GM19238 (cell line): ENCODE data around the gene USF3.

ENCODE experiments used
- DNase-seq: peaks from one replicate; pipeline ENCODE4 v3.0.0; 2011; ENCODE audit warnings: low spot score; ENCODE audit not compliant: insufficient read length

USF3 gene

DNA sequence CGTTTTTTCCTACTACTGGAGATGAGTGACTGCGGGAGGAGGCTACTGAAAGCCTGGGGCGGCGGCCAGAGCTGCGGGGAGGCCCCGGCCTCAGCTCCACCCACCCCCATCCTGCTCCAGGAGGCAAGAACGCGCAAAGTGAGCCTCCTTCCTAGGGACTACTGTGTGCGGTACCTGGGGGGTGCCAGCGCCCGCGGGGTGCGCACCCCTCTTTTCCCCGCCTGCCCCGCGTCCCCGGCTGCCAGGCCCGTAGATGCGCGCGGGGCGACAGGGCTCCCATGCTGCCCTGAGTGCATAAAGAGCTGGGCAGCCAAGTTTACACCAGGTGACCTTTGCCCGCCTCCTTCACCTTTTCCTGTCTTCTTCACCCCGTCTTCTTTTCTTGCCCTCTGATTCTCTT lies 2.5 kb upstream of the USF3 start:
- no peak for DNase-seq

DNA sequence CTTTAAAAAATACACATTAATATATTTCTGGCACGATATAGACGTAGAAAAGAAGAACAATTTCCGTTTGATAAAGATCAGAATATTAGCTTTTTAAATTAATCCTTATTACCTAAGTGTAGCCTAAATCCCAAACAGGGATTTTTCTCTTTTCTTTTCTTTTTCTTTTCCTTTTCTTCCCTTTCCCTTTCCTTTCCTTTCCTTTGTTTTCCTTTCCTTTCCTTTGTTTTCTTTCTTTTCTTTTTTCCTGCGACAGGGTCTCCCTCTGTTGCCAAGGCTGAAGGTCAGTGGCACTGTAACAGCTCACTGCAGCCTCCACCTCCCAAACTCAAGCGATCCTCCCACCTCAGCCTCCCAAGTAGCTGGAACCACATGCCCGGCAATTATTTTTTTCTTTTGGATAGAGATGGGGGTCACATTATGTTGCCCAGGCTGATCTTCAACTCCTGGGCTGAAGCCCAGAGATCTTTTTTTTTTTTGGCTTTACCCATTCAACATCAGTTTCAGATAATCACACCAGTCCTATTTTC lies 1.8 kb upstream of the USF3 start:
- no peak for DNase-seq

DNA sequence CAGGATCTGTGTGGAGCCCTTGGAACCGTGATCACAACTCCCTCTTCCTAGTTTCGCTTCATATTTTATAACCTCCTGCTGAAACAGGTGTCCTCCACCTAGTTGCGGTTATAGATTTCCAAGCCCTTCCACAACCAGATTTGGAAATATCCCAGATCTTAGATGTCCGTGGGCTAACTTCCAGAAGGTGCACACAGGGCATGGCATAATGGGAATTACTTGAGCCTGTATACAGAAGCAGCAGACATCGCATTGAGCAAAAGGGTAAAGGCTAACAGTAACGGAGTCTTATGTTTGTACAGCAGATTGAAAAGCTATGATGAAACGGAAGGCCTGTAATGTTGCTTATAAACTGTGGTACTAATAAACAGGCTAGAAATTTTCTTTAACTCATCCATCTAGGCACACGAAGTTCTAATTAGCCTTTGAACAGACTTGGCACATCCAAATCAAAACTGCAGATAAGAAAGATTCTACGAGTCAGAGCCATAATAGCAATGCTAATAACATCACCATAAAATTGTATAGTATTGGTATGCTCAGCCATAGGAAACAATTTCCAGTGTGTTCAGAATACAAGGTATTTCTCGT lies 1.2 kb upstream of the USF3 start:
- DNase-seq, result no peak

DNA sequence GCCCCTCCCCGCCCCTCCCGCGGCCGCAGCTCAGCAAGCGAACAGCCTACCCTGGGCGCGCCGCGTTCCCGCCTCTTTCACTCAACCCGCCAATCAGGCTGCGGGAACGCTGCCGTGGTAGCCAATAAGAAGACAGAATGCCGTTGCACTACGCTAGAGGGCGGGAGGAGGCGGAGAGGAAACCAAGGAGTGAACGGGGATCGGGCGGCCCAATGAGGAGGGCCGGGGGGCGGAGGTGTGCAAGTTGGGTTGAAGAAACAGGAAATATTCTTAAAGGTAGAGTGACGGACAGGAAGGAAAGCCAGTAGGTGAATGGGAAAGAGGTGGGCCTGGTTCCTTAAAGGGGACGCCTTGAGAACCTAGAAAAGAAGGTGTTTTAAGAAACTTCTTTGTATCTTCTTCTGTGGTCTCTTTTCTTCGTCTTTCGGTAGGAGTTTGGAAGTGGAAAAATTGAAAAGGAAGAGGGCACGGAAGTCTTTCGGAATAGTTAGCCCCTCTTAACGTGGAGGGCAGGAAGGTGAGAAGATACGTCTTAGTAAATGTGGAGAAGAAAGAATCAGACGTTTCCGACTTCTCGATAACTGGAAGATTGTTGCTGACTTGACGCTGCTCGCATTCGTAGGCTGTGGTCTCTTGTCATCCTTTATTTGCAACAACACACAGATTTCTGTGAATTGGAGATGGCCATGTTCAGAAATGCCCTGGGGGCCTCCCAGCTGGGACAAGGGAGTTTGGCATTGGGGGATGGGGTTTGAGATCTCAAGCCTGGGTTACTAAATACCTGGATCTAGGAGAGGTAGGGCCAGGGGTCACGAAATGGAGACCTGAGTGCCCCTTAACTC lies 437 bp upstream of the USF3 start:
- peak; percentile 96 for DNase-seq

DNA sequence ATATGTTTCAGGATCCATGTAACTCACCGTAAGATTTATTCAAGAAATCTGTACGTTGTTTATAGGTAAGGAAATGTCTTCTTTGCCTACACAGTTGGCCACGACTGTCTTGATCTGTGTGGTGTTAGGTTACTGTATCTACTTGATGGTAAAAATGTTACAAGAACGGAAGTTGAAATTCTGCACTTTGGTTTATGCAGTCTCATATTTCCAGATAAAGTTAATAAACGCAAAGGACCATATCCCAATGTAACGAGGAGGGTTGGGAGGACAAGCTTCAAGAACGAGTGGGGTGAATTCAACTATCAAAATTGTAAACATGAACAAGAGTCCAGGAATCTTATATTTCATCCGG lies 1.0 kb downstream of the USF3 start:
- DNase-seq, result no peak

DNA sequence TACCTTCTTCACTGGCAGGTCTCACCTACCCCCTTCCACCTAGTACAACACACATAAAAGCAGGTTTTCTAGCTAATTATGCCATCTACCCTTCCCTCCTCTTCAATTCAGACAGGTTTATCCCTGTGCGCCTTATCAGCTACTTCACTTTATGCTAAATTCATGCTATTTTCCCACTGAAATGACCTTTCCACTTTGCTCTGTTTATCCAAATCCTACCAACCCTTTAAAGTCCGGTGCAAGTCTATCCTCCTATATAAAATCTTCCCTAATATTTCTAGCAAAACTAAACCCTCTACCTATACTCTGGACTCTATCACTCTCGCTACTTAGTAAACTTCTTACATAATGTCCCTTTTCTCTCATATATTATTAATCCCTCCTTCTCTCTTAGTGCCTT lies 6.0 kb downstream of the USF3 start:
- no peak for DNase-seq

DNA sequence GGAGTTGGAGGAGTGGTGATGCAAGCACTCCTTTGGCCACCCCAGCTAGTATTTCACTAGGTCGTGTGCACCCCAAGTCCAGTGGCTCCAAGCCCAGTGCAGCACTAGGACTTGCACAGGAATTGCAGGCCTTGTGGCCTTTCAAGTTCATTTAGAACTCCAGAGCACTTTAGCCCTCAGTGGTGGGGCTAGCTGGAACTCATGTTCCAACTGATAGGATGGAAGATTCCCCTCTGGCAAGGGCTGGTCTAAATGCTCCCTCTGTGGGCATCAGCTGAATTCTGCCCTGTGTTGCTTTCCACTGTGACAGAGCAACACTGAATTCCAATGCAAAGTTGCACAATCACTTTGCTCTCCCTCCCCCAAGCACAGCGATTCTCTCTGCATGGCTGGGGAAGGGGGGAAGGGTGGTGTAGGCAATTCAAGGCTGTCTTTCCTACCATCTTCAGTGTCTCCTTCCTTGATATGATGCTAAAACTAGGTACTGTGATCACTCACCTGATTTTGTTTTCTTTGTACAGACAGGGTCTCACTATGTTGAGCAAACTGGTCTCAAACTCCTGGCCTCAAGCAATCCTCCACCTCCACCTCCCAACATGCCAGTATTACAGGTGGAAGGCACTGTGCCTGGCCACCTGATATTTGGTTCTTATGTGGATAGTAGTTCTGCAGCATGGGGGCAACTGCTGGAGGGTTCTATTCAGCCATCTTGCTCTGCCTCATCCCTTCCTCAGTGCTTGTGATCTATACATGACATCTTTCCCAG lies 10.3 kb downstream of the USF3 start:
- DNase-seq, result no peak

DNA sequence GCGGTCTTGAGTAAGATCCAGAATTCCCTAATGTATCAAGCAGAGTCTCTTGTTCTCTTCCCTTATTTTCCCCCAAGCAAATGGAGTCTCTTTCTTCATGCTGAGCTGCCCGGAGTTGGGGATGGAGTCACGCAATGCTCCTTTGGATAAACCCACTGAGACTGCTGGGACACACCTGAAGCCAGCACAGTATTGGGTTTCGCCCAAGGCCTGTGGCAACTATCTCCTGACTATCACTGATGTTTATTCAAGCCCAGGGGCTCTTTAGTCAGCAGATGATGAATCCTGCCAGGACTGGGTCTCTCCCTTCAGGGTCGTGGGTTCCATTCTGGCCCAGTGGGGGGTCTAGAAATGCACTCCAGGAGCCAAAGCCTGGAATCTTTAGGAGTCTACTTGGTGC lies 11.3 kb downstream of the USF3 start:
- DNase-seq, result no peak

DNA sequence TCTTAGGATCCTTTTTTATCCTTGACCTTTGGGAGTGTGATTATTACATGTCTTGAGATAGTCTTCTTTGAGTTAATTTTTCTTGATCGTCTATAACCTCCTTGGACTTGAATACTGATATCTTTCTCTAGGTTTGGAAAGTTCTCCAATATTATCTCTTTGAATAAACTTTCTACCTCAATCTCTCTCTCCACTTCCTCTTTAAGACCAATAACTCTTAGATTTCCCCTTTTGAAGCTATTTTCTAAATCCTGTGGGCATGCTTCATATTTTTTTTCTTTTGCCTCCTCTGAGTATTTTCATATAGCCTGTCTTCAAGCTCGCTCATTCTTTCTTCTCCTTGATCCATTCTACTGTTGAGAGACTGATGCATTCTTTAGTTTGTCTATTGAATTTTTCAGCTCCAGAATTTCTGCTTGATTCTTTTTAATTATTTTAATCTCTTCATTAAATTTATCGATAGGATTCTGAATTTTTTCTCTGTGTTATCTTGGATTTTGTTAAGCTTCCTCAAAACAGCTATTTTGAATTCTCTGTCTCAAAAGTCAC lies 12.1 kb downstream of the USF3 start:
- DNase-seq, result no peak

DNA sequence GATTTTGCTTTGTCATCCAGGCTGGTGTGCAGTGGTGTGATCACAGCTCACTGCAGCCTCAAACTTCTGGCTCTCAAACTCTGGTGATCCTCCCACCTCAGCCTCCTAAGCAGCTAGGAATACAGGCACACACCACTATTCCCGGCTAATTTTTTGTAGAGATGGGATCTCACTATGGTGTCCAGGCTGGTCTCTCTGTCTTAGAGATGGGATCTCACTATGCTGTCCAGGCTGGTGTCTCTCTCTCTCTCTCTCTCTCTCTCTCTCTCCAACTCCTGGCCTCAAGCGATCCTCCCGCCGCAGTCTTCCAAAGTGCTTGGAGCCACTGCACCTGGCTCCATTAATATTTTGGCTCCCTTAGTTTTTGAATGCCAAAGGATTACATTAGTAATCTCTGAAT lies 17.7 kb downstream of the USF3 start:
- DNase-seq, result no peak

DNA sequence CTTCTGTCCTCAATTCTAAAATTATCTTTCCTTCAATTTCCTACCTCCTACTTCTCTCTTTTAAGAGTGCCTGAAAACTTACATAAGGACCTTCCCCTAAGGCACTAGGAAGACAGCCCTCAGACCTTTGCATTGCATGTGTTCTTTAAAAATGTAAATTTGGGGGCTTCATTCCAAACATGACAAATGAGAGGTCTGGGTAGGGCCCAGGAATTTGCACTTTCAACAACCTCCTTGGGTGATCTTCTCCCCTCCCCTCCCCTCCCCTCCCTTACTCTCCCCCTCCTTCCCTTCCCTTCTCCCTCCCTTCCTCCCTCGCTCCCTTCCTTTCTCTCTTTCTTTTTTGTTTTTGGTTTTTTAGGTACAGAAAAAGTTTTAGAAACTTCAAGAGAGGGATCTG lies 18.7 kb downstream of the USF3 start:
- no peak for DNase-seq

DNA sequence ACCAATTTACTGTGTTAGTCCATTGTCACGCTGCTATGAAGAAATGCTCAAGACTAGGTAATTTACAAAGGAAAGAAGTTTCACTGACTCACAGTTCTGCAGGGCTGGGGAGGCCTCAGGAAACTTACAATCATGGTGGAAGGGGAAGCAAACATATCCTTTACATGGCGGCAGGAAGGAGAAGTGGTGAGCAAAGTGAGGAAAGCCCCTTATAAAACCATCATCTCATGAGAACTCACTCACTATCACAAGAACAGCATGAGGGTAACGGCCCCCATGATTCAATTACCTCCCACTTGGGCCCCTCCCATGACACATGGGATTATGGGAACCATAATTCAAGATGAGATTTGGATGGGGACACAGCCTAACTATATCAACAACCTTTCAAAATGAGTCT lies 20.2 kb downstream of the USF3 start:
- no peak for DNase-seq

DNA sequence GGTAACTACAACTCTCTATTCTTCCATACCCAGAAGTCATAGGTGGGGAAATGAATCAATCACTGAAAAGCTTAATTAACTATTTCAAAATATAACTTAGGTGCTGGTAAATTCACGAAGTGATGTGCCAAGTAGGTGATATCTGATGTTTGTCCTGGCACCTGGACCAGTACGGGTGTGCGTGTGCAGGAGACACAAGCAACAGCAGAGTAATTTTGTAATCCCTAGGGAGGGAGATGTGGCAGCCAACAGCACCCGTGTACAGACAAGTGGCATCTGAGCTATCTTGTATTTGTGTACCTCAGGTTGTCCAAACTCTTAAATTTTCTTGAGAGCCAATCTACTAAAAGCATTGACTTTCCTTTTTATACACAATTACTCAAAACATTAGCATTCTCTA lies 22.8 kb downstream of the USF3 start:
- no peak for DNase-seq

DNA sequence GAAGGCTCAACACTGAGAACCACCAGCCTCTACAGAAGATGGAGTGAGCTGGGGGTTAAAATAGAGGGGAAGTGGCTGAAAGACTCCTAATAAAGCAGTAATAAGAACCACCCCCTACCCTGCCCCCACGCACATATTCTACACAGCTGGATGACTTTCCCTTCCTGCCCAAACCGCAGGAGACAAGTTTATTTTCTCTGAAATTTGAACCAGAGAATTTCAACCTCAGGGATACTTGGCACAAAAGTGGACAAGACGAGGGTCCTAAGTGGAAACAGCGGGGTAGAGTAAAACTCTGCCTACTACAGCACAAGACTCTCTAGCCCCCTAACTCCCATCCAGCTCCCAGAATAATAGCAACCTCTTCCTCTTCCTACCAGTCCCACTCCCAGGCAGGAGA lies 28.4 kb downstream of the USF3 start:
- no peak for DNase-seq

DNA sequence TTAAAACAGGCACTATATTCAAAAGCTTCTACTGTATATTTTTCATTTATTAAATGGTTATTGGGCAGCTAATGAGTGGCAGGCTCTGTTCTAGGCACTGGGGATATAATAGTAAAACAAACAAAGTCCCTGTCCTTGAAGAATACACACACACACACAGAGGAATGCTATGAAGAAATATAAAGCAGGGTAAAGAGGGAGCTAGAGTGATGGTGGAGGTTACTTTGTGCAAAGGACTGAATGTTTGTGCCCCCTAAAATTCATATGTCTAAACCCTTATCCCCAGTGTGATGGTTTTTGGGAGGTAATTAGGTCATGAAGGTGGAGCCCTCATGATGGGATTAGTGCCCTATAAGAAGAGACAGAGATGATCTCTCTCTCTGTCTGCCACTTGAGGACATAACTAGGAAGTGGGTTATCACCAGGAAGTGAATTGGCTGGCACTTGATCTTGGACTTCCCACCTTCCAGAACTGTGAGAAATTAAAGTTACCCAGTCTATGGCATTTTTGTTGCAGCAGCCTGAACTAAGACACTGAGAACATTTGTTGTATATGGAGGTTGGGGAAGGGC lies 31.8 kb downstream of the USF3 start:
- DNase-seq, result no peak

DNA sequence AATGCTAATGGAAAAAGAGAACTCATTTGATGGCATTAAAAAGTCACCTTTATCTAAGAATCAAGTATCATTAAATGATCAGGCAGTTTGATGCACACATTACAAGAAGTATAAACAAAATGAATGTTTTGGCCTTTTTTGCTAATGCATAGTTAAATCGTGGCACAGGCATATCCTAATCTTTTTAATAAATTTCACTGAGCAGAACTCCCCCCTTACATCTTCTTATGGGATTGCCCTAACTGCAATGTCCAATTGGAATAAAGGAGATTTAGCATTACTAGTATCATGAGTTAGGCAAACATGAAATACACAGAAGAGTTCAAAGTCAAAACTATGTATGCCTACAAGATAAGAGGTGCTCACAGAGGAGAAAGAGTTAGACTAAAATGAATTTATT lies 32.7 kb downstream of the USF3 start:
- no peak for DNase-seq

DNA sequence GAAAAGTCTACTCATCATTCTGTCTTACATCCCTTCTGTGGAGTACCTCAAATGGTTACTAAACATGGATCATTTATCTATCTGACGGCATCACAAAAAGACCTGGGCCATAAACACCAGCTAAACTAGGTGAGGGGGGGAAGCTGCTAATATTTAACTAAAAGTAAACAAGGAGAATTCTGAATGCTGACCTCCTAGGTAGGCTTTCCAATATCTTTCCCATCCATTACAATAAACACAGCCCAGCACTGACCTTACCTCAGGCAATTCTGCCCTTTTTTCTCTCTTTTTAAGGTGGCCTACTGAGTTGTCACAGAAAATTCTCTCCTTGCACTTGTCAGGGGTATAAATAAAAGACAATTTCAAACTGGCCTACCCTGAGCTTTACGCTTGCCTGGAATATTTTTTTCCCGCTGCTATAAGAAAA lies 33.1 kb downstream of the USF3 start:
- DNase-seq, result no peak

DNA sequence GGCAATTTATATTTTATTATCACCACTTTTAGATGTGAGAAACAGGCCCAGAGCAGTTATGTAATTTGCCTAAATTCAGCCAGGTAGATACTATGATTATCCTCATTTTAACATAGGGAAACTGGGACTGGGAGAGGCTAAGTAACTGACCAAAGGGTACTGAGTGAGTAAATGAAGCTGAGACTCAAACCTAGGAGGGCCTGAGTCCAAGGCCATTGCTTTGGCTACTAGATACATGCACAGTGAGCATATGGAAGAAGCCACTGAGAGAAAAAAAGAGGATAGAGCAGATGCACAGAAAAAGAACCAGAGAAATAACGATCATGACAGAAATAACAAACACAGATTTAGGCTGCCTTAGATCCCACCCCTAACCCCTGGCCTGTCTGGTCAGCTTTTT lies 33.6 kb downstream of the USF3 start:
- no peak for DNase-seq

DNA sequence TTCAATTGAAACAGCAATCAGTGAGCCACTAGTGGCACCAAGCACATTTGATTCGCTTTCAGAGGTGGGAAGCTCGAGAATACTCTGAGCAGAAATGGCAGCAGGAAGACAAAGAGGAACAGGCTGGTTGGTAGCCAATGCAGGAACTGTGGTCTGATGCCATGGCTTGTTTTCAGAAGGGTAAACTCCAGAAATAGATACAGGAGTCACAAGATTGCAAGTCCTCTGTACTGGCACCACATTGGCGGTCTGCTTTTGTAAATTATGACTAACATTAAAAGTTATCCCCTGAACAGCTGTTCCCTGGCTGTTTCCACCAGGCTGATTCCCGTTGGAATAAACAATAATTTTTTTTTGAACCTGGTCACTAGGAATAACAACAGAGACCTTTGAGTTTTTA lies 35.5 kb downstream of the USF3 start:
- no peak for DNase-seq

DNA sequence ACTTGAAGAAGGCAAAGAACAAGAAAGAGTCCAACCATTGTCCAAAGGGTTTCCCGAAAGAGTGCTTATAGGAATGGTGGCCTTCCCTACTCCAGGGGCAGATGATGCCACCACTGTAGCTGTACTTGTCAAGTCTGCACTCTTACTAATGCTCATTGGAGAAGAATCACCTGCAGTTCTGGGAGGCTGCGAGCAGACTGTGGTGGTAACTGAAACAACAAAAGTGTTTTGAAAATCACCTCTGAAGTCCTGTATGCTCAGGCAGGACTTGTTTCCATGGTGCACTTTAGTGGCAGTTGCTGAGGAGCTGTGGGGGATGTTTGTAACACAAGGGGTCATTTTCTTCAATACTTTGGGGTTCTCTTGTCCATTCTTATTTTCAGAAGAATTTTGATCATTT lies 36.0 kb downstream of the USF3 start:
- no peak for DNase-seq

DNA sequence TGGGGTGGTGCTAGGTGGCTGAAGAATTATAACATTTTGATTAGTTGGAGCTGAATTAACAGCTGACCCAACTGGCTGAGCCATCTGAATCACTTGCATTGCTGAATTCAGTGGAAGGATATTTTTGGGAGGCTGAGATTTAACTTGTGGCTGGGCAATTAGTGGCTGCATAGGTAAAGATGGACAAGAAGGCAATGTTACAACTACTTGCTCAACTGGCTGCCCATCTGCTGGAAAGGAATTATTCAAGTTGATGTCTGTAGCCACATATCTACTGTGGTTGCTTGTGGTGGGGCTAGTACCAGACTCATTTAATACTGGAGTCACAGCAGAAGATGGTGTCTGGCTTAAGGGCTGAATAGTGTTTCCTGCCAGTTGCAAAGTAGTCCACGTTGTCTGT lies 36.4 kb downstream of the USF3 start:
- DNase-seq, result no peak

DNA sequence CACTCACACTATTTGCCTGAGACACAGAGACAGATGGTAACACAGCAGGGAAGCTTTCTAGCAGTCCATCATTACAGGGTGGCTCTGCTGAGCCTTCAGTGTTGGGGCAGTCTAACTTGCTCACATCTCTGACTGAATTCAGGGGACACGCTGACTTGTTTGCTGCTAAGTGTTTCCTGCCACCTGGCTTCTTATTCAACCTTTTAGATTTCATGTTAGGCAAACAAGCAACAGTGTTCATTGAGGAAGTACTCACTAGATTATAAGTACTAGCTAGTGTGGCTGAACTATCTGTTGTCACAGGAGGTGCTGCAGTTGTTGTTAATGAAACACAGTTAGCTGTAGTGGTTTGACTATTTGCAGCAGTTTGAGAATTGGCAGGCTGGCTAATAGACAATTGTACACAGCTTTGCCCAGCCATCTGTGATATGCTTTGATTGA lies 37.3 kb downstream of the USF3 start:
- no peak for DNase-seq
